GM18907 (cell line): Measurements from ENCODE around the gene ACR.
"Not testable (repeated sequence)": the region's sequence is repeated elsewhere in the genome, so short reads cannot be mapped to it uniquely, and the experiment has no call there.

Experiments used
- ATAC-seq: cut with Tn5 transposase; IDR thresholded peaks from one replicate; pipeline ENCODE4 v1.9.1; 2021; ENCODE audit warnings: mild to moderate bottlenecking, moderate library complexity; ENCODE audit not compliant: unreplicated experiment

The ACR gene

GRCh38 chr22:50730941-50731661 lies 6.9 kb upstream of the ACR start:
- ATAC-seq = no peak

- ATAC-seq = no peak
Measured at GRCh38 chr22:50731811-50732624, 6.0 kb upstream of the ACR start.

GRCh38 chr22:50732681-50733080 lies 5.3 kb upstream of the ACR start:
- no peak for ATAC-seq

- ATAC-seq = no peak
Measured at GRCh38 chr22:50733521-50734342, 4.3 kb upstream of the ACR start.

GRCh38 chr22:50734343-50734771 lies 3.6 kb upstream of the ACR start:
- ATAC-seq = no peak

GRCh38 chr22:50734986-50735738 lies 2.8 kb upstream of the ACR start:
- ATAC-seq = no peak

GRCh38 chr22:50735739-50736030 lies 2.3 kb upstream of the ACR start:
- no peak for ATAC-seq

- no peak for ATAC-seq
Measured at GRCh38 chr22:50738649-50739227, 734 bp downstream of the ACR start.

- no peak for ATAC-seq
Measured at GRCh38 chr22:50739279-50739691, 1.3 kb downstream of the ACR start.

- ATAC-seq = no peak
Measured at GRCh38 chr22:50739894-50740293, 1.9 kb downstream of the ACR start.

- ATAC-seq = not testable (repeated sequence)
Measured at GRCh38 chr22:50740714-50741113, 2.7 kb downstream of the ACR start.

GRCh38 chr22:50744424-50744823 lies 6.4 kb downstream of the ACR start:
- ATAC-seq = not testable (repeated sequence)

GRCh38 chr22:50747521-50747920 lies 9.5 kb downstream of the ACR start:
- ATAC-seq = not testable (repeated sequence)

- not testable (repeated sequence) for ATAC-seq
Measured at GRCh38 chr22:50748630-50749029, 10.6 kb downstream of the ACR start.

- ATAC-seq = not testable (repeated sequence)
Measured at GRCh38 chr22:50749302-50750074, 11.5 kb downstream of the ACR start.

GRCh38 chr22:50755251-50755650 lies 17.2 kb downstream of the ACR start:
- ATAC-seq = not testable (repeated sequence)

GRCh38 chr22:50756406-50756805 lies 18.4 kb downstream of the ACR start:
- ATAC-seq = not testable (repeated sequence)

- ATAC-seq = not testable (repeated sequence)
Measured at GRCh38 chr22:50756949-50757491, 19.0 kb downstream of the ACR start.

GRCh38 chr22:50759597-50760341 lies 21.8 kb downstream of the ACR start:
- not testable (repeated sequence) for ATAC-seq
